BE2C (cell line): ENCODE results near the gene SIAH2.

ENCODE experiments used
- DNase-seq: peaks from one replicate; pipeline ENCODE4 v3.0.0-alpha.2; 2020
- H3K27me3 ChIP-seq: fragments of 250-450 bp; sonication (Bioruptor Pico); 2 replicates; pipeline ENCODE4 v1.5.1; 2020; ENCODE audit warnings: mild to moderate bottlenecking
- H3K36me3 ChIP-seq: fragments of 250-450 bp; sonication (Bioruptor Pico); 2 replicates; pipeline ENCODE4 v1.5.1; 2020; ENCODE audit warnings: mild to moderate bottlenecking
- H3K4me1 ChIP-seq: fragments of 250-450 bp; sonication (Bioruptor Pico); 2 replicates; pipeline ENCODE4 v1.5.1; 2020
- H3K4me3 ChIP-seq: 2 replicates; pipeline ENCODE4 v1.5.1; 2011; ENCODE audit warnings: low read depth, low read length
- H3K9me3 ChIP-seq: fragments of 250-450 bp; sonication (Bioruptor Pico); 2 replicates; pipeline ENCODE4 v1.5.1; 2020
- CTCF ChIP-seq: IDR thresholded peaks from 2 replicates; pipeline ENCODE4 v1.5.1; 2012; ENCODE audit warnings: mild to moderate bottlenecking, low read depth, low read length

The SIAH2 gene

GRCh38 chr3:150744041-150744918, 18.7 kb downstream of the SIAH2 start:
- H3K27me3 ChIP-seq: no peaks in the 10 kb centered on the region
- H3K4me1 ChIP-seq: no peaks in the 10 kb centered on the region
- H3K4me3 ChIP-seq: no peak overlapping the region
- peaks cover 17% of the 10 kb centered on the region for H3K36me3 ChIP-seq
- no peaks in the 10 kb centered on the region for H3K9me3 ChIP-seq
- no peak for TF ChIP-seq CTCF
- DNase-seq: no peak

GRCh38 chr3:150743508-150743907, 19.5 kb downstream of the SIAH2 start:
- Histone ChIP-seq H3K4me3 (no peak overlapping the region), H3K9me3 (no peaks in the 10 kb centered on the region), H3K36me3 (peaks cover 17% of the 10 kb centered on the region), H3K27me3 (no peaks in the 10 kb centered on the region), H3K4me1 (no peaks in the 10 kb centered on the region)
- no peak for TF ChIP-seq CTCF
- DNase-seq: no peak

GRCh38 chr3:150742679-150743078, 20.3 kb downstream of the SIAH2 start:
- H3K4me1 ChIP-seq: peaks cover 4% of the 10 kb centered on the region
- DNase-seq: no peak
- no peaks in the 10 kb centered on the region for H3K27me3 ChIP-seq
- H3K9me3 ChIP-seq: no peaks in the 10 kb centered on the region
- H3K36me3 ChIP-seq: peaks cover 17% of the 10 kb centered on the region
- no peak overlapping the region for H3K4me3 ChIP-seq
- no peak for TF ChIP-seq CTCF

- peaks cover 10% of the 10 kb centered on the region for H3K4me1 ChIP-seq
- H3K27me3 ChIP-seq: no peaks in the 10 kb centered on the region
- H3K36me3 ChIP-seq: peaks cover 17% of the 10 kb centered on the region
- TF ChIP-seq CTCF: no peak
- no peak for DNase-seq
- H3K4me3 ChIP-seq: no peak overlapping the region
- no peaks in the 10 kb centered on the region for H3K9me3 ChIP-seq
Observed at GRCh38 chr3:150742141-150742523, 20.8 kb downstream of the SIAH2 start.

GRCh38 chr3:150741497-150742140, 21.4 kb downstream of the SIAH2 start:
- no peak for TF ChIP-seq CTCF
- Histone ChIP-seq H3K27me3 (no peaks in the 10 kb centered on the region), H3K4me1 (peaks cover 10% of the 10 kb centered on the region)

More at GRCh38 chr3:150741497-150742140, 21.4 kb downstream of the SIAH2 start:
- Histone ChIP-seq H3K36me3 (peaks cover 17% of the 10 kb centered on the region), H3K4me3 (no peak overlapping the region), H3K9me3 (no peaks in the 10 kb centered on the region)
- no peak for DNase-seq
